A673 (cell line): ENCODE measurements around the gene KRT7.

Experiments
- EZH2 ChIP-seq: fragments of 200-600 bp; sonication (generic); IDR thresholded peaks from 2 replicates; pipeline ENCODE4 v1.6.1; 2017; ENCODE audit warnings: borderline replicate concordance, low read depth, mild to moderate bottlenecking, mixed read lengths, antibody characterized with exemption, low read length; ENCODE audit not compliant: poor library complexity, severe bottlenecking
- TF ChIP-seq, protein P1 (sequence below): fragments of 300-800, 200-600 bp; sonication (generic); conservative IDR thresholded peaks from 2 replicates; pipeline ENCODE4 v1.5.1; 2017; ENCODE audit warnings: low read depth, mild to moderate bottlenecking, antibody characterized with exemption, low read length, moderate library complexity, mixed read lengths

DNA sequence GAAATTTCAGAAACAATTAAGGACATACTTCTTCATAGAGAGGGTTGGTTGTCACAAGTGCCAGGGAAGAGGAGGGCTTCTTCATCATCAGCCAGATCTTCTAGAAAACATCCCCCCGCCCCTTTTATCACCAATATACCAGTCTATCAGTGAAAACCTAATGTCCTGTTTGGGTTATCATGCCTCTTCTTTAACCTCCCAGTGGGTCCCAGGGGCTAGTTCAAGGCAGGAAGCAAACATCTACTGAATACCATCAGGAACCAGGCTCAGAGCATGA, 28.1 kb downstream of the KRT7 start:
- TF ChIP-seq, protein P1, sequence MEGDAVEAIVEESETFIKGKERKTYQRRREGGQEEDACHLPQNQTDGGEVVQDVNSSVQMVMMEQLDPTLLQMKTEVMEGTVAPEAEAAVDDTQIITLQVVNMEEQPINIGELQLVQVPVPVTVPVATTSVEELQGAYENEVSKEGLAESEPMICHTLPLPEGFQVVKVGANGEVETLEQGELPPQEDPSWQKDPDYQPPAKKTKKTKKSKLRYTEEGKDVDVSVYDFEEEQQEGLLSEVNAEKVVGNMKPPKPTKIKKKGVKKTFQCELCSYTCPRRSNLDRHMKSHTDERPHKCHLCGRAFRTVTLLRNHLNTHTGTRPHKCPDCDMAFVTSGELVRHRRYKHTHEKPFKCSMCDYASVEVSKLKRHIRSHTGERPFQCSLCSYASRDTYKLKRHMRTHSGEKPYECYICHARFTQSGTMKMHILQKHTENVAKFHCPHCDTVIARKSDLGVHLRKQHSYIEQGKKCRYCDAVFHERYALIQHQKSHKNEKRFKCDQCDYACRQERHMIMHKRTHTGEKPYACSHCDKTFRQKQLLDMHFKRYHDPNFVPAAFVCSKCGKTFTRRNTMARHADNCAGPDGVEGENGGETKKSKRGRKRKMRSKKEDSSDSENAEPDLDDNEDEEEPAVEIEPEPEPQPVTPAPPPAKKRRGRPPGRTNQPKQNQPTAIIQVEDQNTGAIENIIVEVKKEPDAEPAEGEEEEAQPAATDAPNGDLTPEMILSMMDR = no peak
- TF ChIP-seq EZH2 = no peak
